ENCODE results near the gene SLC2A3. TPM values are rescaled to one million over a fixed set of nuclear protein-coding genes. Genes with fewer than 3 reads are reported as not detected.
A peak's percentile ranks its signal among the peaks of the same experiment; 100 is the strongest.
"Not testable (repeated sequence)": the region's sequence is repeated elsewhere in the genome, so short reads cannot be mapped to it uniquely, and the experiment has no call there.

The SLC2A3 gene
- total RNA-seq, 1 experiment from 2014 or later = 3,303 TPM

- H3K4me3 Mint-ChIP-seq (ENCODE audit: unreplicated experiment) = no peak overlapping the region
Observed at GRCh38 chr12:7934091-7934888, 1.7 kb downstream of the SLC2A3 start.

GRCh38 chr12:7933255-7933726 lies 2.7 kb downstream of the SLC2A3 start:
- TF ChIP-seq CTCF (IDR thresholded peaks at IDR 0.05; ENCODE audit: insufficient read depth in 1 of 2, low read depth in 1 of 2, low read length in 1 of 2, severe bottlenecking in 1 of 2, unreplicated experiment in 1 of 2) = peak; percentile 79 to 82
- H3K27me3 ChIP-seq (replicated peaks; ENCODE audit: control insufficient read depth, insufficient read depth, low read length) = no peaks in the 10 kb centered on the region
- ChIA-PET POLR2A (interaction anchor here (0.6 to 8.2 kb wide), 9 partner anchors 9 to 73 kb away, joined by 3 to 749 read pairs (median 4); no protein-coding TSS in a partner anchor), CTCF (interaction anchor here (0.6 to 2.0 kb wide), 21 partner anchors 15 to 255 kb away, joined by 3 to 31 read pairs (median 5); no protein-coding TSS in a partner anchor)
- Mint-ChIP-seq H3K27ac (ENCODE audit: unreplicated experiment) (no peak overlapping the region), H3K27me3 (ENCODE audit: insufficient read depth, unreplicated experiment) (no peaks in the 10 kb centered on the region), H3K9me3 (ENCODE audit: unreplicated experiment) (no peaks in the 10 kb centered on the region), H3K4me3 (ENCODE audit: unreplicated experiment) (no peak overlapping the region), H3K4me1 (ENCODE audit: low read depth, unreplicated experiment) (peaks cover 33% of the 10 kb centered on the region), H3K36me3 (ENCODE audit: insufficient read depth, unreplicated experiment) (no peaks in the 10 kb centered on the region)
- peaks cover 11% of the 10 kb centered on the region; the same call in 1 of the 2 replicates for H3K36me3 ChIP-seq (ENCODE audit: control insufficient read depth, insufficient read depth, low read length)
- peak overlapping the region; percentile 76 for H3K4me3 ChIP-seq (ENCODE audit: low read depth, low read length)
- DNase-seq = peak; percentile 85 to 87
- intact Hi-C loops (cut with micrococcal nuclease; ENCODE audit: unreplicated experiment) = loop anchor here (1.0 to 2.0 kb wide), 3 partner anchors 50 to 73 kb away; no protein-coding TSS in a partner anchor
- H3K9me3 ChIP-seq = no peaks in the 10 kb centered on the region
- no TSS peak for BruUV-seq (replicated peaks)
- H3K4me1 ChIP-seq = peaks cover 46% of the 10 kb centered on the region

More at GRCh38 chr12:7934091-7934888, 1.7 kb downstream of the SLC2A3 start:
- Mint-ChIP-seq H3K9me3 (ENCODE audit: unreplicated experiment) (no peaks in the 10 kb centered on the region), H3K27ac (ENCODE audit: unreplicated experiment) (no peak overlapping the region), H3K27me3 (ENCODE audit: insufficient read depth, unreplicated experiment) (no peaks in the 10 kb centered on the region), H3K36me3 (ENCODE audit: insufficient read depth, unreplicated experiment) (no peaks in the 10 kb centered on the region), H3K4me1 (ENCODE audit: low read depth, unreplicated experiment) (peaks cover 30% of the 10 kb centered on the region)
- no peaks in the 10 kb centered on the region for H3K9me3 ChIP-seq
- no peak for TF ChIP-seq CTCF (IDR thresholded peaks at IDR 0.05; ENCODE audit: insufficient read depth in 1 of 2, low read depth in 1 of 2, low read length in 1 of 2, severe bottlenecking in 1 of 2, unreplicated experiment in 1 of 2)
- H3K27me3 ChIP-seq (replicated peaks; ENCODE audit: control insufficient read depth, insufficient read depth, low read length) = no peaks in the 10 kb centered on the region
- TSS peak; percentile 77 for BruUV-seq (replicated peaks)
- intact Hi-C loops (cut with micrococcal nuclease; ENCODE audit: unreplicated experiment) = no loop called here
- peaks cover 41% of the 10 kb centered on the region for H3K4me1 ChIP-seq
- H3K36me3 ChIP-seq (ENCODE audit: control insufficient read depth, insufficient read depth, low read length) = peaks cover 9% of the 10 kb centered on the region; the same call in 1 of the 2 replicates
- DNase-seq = no peak
- ChIA-PET POLR2A (interaction anchor here (0.9 to 8.2 kb wide), 3 partner anchors 15 to 61 kb away, joined by 4 to 749 read pairs (median 23); no protein-coding TSS in a partner anchor), CTCF (interaction anchor here (1.3 to 2.0 kb wide), 7 partner anchors 26 to 102 kb away, joined by 4 to 31 read pairs (median 13); no protein-coding TSS in a partner anchor)
- H3K4me3 ChIP-seq (ENCODE audit: low read depth, low read length) = peak overlapping the region; percentile 76

- H3K36me3 Mint-ChIP-seq (ENCODE audit: insufficient read depth, unreplicated experiment); BruUV-seq (replicated peaks); H3K9me3 ChIP-seq; H3K27me3 ChIP-seq (replicated peaks; ENCODE audit: control insufficient read depth, insufficient read depth, low read length); H3K4me3 Mint-ChIP-seq (ENCODE audit: unreplicated experiment); H3K9me3 Mint-ChIP-seq (ENCODE audit: unreplicated experiment); H3K27me3 Mint-ChIP-seq (ENCODE audit: insufficient read depth, unreplicated experiment); H3K27ac Mint-ChIP-seq (ENCODE audit: unreplicated experiment): not testable (repeated sequence)
- H3K4me1 ChIP-seq = peaks cover 45% of the 10 kb centered on the region
- peak overlapping the region; percentile 76 for H3K4me3 ChIP-seq (ENCODE audit: low read depth, low read length)
- intact Hi-C loops (cut with micrococcal nuclease; ENCODE audit: unreplicated experiment) = loop anchor here (1.0 to 2.0 kb wide), 3 partner anchors 50 to 72 kb away; no protein-coding TSS in a partner anchor
- peak in 1 of 2 experiments; percentile 32 for DNase-seq
- H3K36me3 ChIP-seq (ENCODE audit: control insufficient read depth, insufficient read depth, low read length) = peaks cover 11% of the 10 kb centered on the region; the same call in 1 of the 2 replicates
- peaks cover 29% of the 10 kb centered on the region for H3K4me1 Mint-ChIP-seq (ENCODE audit: low read depth, unreplicated experiment)
- POLR2A ChIA-PET = interaction anchor here (0.6 to 8.2 kb wide), 9 partner anchors 8 to 73 kb away, joined by 3 to 749 read pairs (median 4); no protein-coding TSS in a partner anchor
- CTCF ChIA-PET = interaction anchor here (0.6 to 2.0 kb wide), 19 partner anchors 15 to 254 kb away, joined by 3 to 31 read pairs (median 6); no protein-coding TSS in a partner anchor
Observed at GRCh38 chr12:7932599-7933240, 3.3 kb downstream of the SLC2A3 start.
